Neuronal stem cell (in vitro differentiated cells): ENCODE results near the gene MDM1.

ENCODE experiments used
- DNase-seq: peaks from one replicate; pipeline ENCODE4 v3.0.0-alpha.2; 2013; ENCODE audit warnings: low spot score
- H2AFZ ChIP-seq: one replicate; pipeline ENCODE4 v1.6.1; 2013; ENCODE audit warnings: mild to moderate bottlenecking, low read length, inconsistent platforms
- H2AK5ac ChIP-seq: 2 replicates; pipeline ENCODE4 v1.6.1; 2013; ENCODE audit warnings: low read depth, mild to moderate bottlenecking, inconsistent platforms, low read length, moderate library complexity, mixed read lengths
- H2BK120ac ChIP-seq: 2 replicates; pipeline ENCODE4 v1.6.1; 2013; ENCODE audit warnings: low read depth, mild to moderate bottlenecking, inconsistent platforms, low read length, moderate library complexity, mixed read lengths
- H2BK12ac ChIP-seq: one replicate; pipeline ENCODE4 v1.6.1; 2013; ENCODE audit warnings: low read length, inconsistent platforms
- H2BK15ac ChIP-seq: 2 replicates; pipeline ENCODE4 v1.6.1; 2013; ENCODE audit warnings: mild to moderate bottlenecking, low read length, inconsistent platforms, mixed read lengths
- H2BK5ac ChIP-seq: one replicate; pipeline ENCODE4 v1.6.1; 2013; ENCODE audit warnings: inconsistent platforms, mild to moderate bottlenecking, low read length, moderate library complexity
- H3K14ac ChIP-seq: one replicate; pipeline ENCODE4 v1.6.1; 2013; ENCODE audit warnings: low read length, inconsistent platforms
- H3K18ac ChIP-seq: 2 replicates; pipeline ENCODE4 v1.6.1; 2013; ENCODE audit warnings: low read length, inconsistent platforms
- H3K23ac ChIP-seq: 2 replicates; pipeline ENCODE4 v1.6.1; 2013; ENCODE audit warnings: low read depth, mild to moderate bottlenecking, mixed read lengths, low read length, inconsistent platforms; ENCODE audit not compliant: poor library complexity
- H3K27ac ChIP-seq: replicated peaks from 3 replicates; pipeline ENCODE4 v1.5.1; 2013; ENCODE audit warnings: low read length, inconsistent platforms
- H3K27me3 ChIP-seq, 3 experiments: 2 replicates each; pipeline ENCODE4 v1.6.1; 2013; ENCODE audit warnings: low read length in 3 of 3, mild to moderate bottlenecking in 2 of 3, inconsistent platforms in 1 of 3, low read depth in 1 of 3, mixed read lengths in 1 of 3, moderate library complexity in 1 of 3; ENCODE audit not compliant: control insufficient read depth in 3 of 3, insufficient read depth in 3 of 3
- H3K36me3 ChIP-seq, 2 donors: replicated peaks in 1 of 2; 2 replicates each; pipeline ENCODE4 v1.6.1; 2013; ENCODE audit warnings: low read length in 2 of 2; ENCODE audit not compliant: control insufficient read depth in 2 of 2, insufficient read depth in 2 of 2
- H3K4ac ChIP-seq: 2 replicates; pipeline ENCODE4 v1.6.1; 2013; ENCODE audit warnings: inconsistent platforms, mild to moderate bottlenecking, low read length, moderate library complexity
- H3K4me1 ChIP-seq, 2 donors: 1 replicate in 1 of 2; 2 replicates in 1 of 2; pipeline ENCODE4 v1.6.1; 2013; ENCODE audit warnings: low read length in 2 of 2, low read depth in 1 of 2; ENCODE audit not compliant: control insufficient read depth in 2 of 2, insufficient read depth in 1 of 2
- H3K4me2 ChIP-seq: one replicate; pipeline ENCODE4 v1.6.1; 2013; ENCODE audit warnings: mild to moderate bottlenecking, low read length, inconsistent platforms; ENCODE audit not compliant: insufficient read depth, poor library complexity, severe bottlenecking
- H3K4me3 ChIP-seq, 2 donors: 2 replicates each; pipeline ENCODE4 v1.5.1; 2013; ENCODE audit warnings: low read length in 2 of 2, mild to moderate bottlenecking in 2 of 2, inconsistent platforms in 1 of 2, moderate library complexity in 1 of 2
- H3K79me1 ChIP-seq: one replicate; pipeline ENCODE4 v1.6.1; 2013; ENCODE audit warnings: low read depth, mild to moderate bottlenecking, inconsistent platforms, low read length, moderate library complexity
- H3K9ac ChIP-seq: one replicate; pipeline ENCODE4 v1.6.1; 2013; ENCODE audit warnings: mild to moderate bottlenecking, low read depth, low read length, inconsistent platforms; ENCODE audit not compliant: poor library complexity
- H3K9me3 ChIP-seq, 2 donors: replicated peaks in 1 of 2; 2 replicates each; pipeline versions ENCODE3 to v1.6.1; 2013; ENCODE audit warnings: low read length in 2 of 2, mild to moderate bottlenecking in 2 of 2, inconsistent platforms in 1 of 2, low read depth in 1 of 2, mixed read lengths in 1 of 2, moderate library complexity in 1 of 2; ENCODE audit not compliant: control insufficient read depth in 2 of 2, insufficient read depth in 1 of 2
- H4K8ac ChIP-seq: one replicate; pipeline ENCODE4 v1.6.1; 2013; ENCODE audit warnings: low read depth, mild to moderate bottlenecking, inconsistent platforms, low read length, moderate library complexity
- H4K91ac ChIP-seq: one replicate; pipeline ENCODE4 v1.6.1; 2013; ENCODE audit warnings: low read length, low read depth, mild to moderate bottlenecking, inconsistent platforms; ENCODE audit not compliant: poor library complexity
- WGBS, 2 donors: extraction: QIAGEN DNeasy Blood & Tissue Kit; methylation state at CpG; one replicate each; pipeline ENCODE4 v1.1.7; 2013; ENCODE audit warnings: missing lambda C conversion rate in 2 of 2, mixed read lengths in 1 of 2; ENCODE audit not compliant: insufficient read length in 2 of 2, insufficient replicate concordance in 1 of 2; ENCODE audit errors: extremely low coverage in 2 of 2; 5-methylcytosine and 5-hydroxymethylcytosine counted together

Gene MDM1

GRCh38 chr12:68264158-68264855 is 67.9 kb downstream of the MDM1 start:
- Histone ChIP-seq H3K9ac (no peak overlapping the region), H3K4me2 (no peak overlapping the region), H4K91ac (no peak overlapping the region), H2AFZ (no peak overlapping the region), H3K4me1 (peaks cover 0 to 4% of the 10 kb centered on the region in 2 donors), H2AK5ac (no peak overlapping the region), H3K27ac (no peak overlapping the region), H3K4me3 (no peak overlapping the region), H3K27me3 (peaks cover 0 to 5% (median 0%) of the 10 kb centered on the region in 3 experiments), H3K9me3 (no peaks in the 10 kb centered on the region), H3K18ac (no peak overlapping the region), H3K14ac (no peak overlapping the region), H3K23ac (no peak overlapping the region), H2BK120ac (no peak overlapping the region), H2BK12ac (no peak overlapping the region), H3K36me3 (no peaks in the 10 kb centered on the region), H2BK15ac (no peak overlapping the region), H3K4ac (no peak overlapping the region), H4K8ac (no peak overlapping the region), H3K79me1 (no peaks in the 10 kb centered on the region), H2BK5ac (no peak overlapping the region)
- DNase-seq, result no peak
- no CpG with 5 or more reads among the region's 7 CpGs for WGBS, 2 donors

- Histone ChIP-seq H2AK5ac (no peak overlapping the region), H3K4me3 (no peak overlapping the region), H2BK5ac (no peak overlapping the region), H3K36me3 (no peaks in the 10 kb centered on the region), H2AFZ (no peak overlapping the region), H2BK12ac (no peak overlapping the region), H3K4ac (no peak overlapping the region), H3K9me3 (no peaks in the 10 kb centered on the region), H3K79me1 (no peaks in the 10 kb centered on the region), H4K8ac (no peak overlapping the region), H4K91ac (no peak overlapping the region), H2BK15ac (no peak overlapping the region), H2BK120ac (no peak overlapping the region), H3K4me1 (peaks cover 0 to 4% of the 10 kb centered on the region in 2 donors), H3K27me3 (peaks cover 0 to 5% (median 0%) of the 10 kb centered on the region in 3 experiments), H3K4me2 (no peak overlapping the region), H3K23ac (no peak overlapping the region), H3K27ac (no peak overlapping the region), H3K18ac (no peak overlapping the region), H3K9ac (no peak overlapping the region), H3K14ac (no peak overlapping the region)
- whole genome bisulfite sequencing, 2 donors, result no CpG with 5 or more reads among the region's 1 CpG
- no peak for DNase-seq
Observed at GRCh38 chr12:68263366-68263765, 68.8 kb downstream of the MDM1 start.

DNA sequence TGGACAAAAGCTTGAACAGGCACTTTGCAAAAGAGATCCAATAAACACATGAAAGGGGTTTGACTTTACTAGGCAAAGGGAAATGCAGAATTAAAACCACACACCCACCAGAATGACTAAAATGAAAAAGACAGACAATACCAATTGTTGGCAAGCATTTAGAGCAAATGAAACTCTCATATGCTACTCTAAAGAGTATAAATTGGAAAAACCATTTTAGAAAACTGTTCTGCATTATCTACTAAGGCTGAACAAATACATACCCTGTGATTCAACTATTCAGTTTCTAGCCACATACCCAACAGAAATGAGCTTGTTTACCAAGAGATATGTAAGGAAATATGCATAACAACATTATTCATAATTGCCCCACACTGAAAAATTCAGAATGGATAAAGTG is 70.3 kb downstream of the MDM1 start:
- no peak overlapping the region for H3K4me3 ChIP-seq

GRCh38 chr12:68260153-68260552 is 72.0 kb downstream of the MDM1 start:
- WGBS, 2 donors, result 100% methylated on average over 1 of the region's 3 CpGs; no CpG with 5 or more reads in 1 of the 2 donors

More for the DNA sequence above, 70.3 kb downstream of the MDM1 start:
- H2AFZ ChIP-seq, result no peak overlapping the region
- no peak overlapping the region for H3K4ac ChIP-seq
- H3K9ac ChIP-seq, result no peak overlapping the region
- H2BK120ac ChIP-seq, result no peak overlapping the region
- H3K23ac ChIP-seq, result no peak overlapping the region
- H3K27ac ChIP-seq, result no peak overlapping the region
- H4K8ac ChIP-seq, result no peak overlapping the region
- H3K4me2 ChIP-seq, result no peak overlapping the region
- no peaks in the 10 kb centered on the region for H3K36me3 ChIP-seq
- no peaks in the 10 kb centered on the region for H3K9me3 ChIP-seq
- no peak overlapping the region for H3K14ac ChIP-seq
- H2BK15ac ChIP-seq, result no peak overlapping the region
- peaks cover 0 to 5% (median 0%) of the 10 kb centered on the region in 3 experiments for H3K27me3 ChIP-seq
- H3K18ac ChIP-seq, result no peak overlapping the region
- H2BK12ac ChIP-seq, result no peak overlapping the region
- H3K79me1 ChIP-seq, result no peaks in the 10 kb centered on the region
- no peak for DNase-seq
- H4K91ac ChIP-seq, result no peak overlapping the region
- H2BK5ac ChIP-seq, result no peak overlapping the region
- peaks cover 0 to 3% of the 10 kb centered on the region in 2 donors for H3K4me1 ChIP-seq
- no peak overlapping the region for H2AK5ac ChIP-seq

More at GRCh38 chr12:68260153-68260552, 72.0 kb downstream of the MDM1 start:
- Histone ChIP-seq H2BK12ac (no peak overlapping the region), H3K4me2 (no peak overlapping the region), H3K23ac (no peak overlapping the region), H3K9me3 (no peaks in the 10 kb centered on the region), H2BK5ac (no peak overlapping the region), H3K36me3 (no peaks in the 10 kb centered on the region), H2BK15ac (no peak overlapping the region), H3K9ac (no peak overlapping the region), H3K4me3 (no peak overlapping the region), H4K91ac (no peak overlapping the region), H2AFZ (no peak overlapping the region), H2BK120ac (no peak overlapping the region), H3K27me3 (peaks cover 0 to 5% (median 0%) of the 10 kb centered on the region in 3 experiments), H3K14ac (no peak overlapping the region), H2AK5ac (no peak overlapping the region), H3K27ac (no peak overlapping the region), H3K4me1 (peaks cover 0 to 1% of the 10 kb centered on the region in 2 donors), H3K18ac (no peak overlapping the region), H3K4ac (no peak overlapping the region), H4K8ac (no peak overlapping the region), H3K79me1 (no peaks in the 10 kb centered on the region)
- no peak for DNase-seq
